MM.1S (cell line): ENCODE results near the gene APLNR.

ENCODE experiments used
- DNase-seq: peaks from one replicate; pipeline ENCODE4 v3.0.0-alpha.2; 2015
- H2AFZ ChIP-seq: fragments of 300-600 bp; sonication (generic); 2 replicates; pipeline ENCODE4 v1.6.0; 2016; ENCODE audit warnings: antibody characterized with exemption, low read length
- H3F3A ChIP-seq: fragments of 300-600 bp; sonication (generic); 2 replicates; pipeline ENCODE4 v1.6.1; 2016; ENCODE audit warnings: mild to moderate bottlenecking, antibody characterized with exemption, low read length, moderate library complexity, mixed read lengths; ENCODE audit not compliant: insufficient read depth
- H3K27ac ChIP-seq: fragments of 300-600 bp; sonication (generic); 2 replicates; pipeline ENCODE4 v1.5.1; 2016; ENCODE audit warnings: mild to moderate bottlenecking, low read length
- H3K27me3 ChIP-seq: fragments of 300-600 bp; sonication (generic); replicated peaks from 2 replicates; pipeline ENCODE4 v1.6.0; 2016; ENCODE audit warnings: low read length; ENCODE audit not compliant: insufficient read depth
- H3K36me3 ChIP-seq: fragments of 300-600 bp; sonication (generic); replicated peaks from 2 replicates; pipeline ENCODE4 v1.6.1; 2016; ENCODE audit warnings: mild to moderate bottlenecking, low read length, mixed read lengths; ENCODE audit not compliant: insufficient read depth
- H3K4me1 ChIP-seq: fragments of 300-600 bp; sonication (generic); 2 replicates; pipeline ENCODE4 v1.6.1; 2016; ENCODE audit warnings: low read length, mixed read lengths
- H3K4me2 ChIP-seq: fragments of 300-600 bp; sonication (generic); 2 replicates; pipeline ENCODE4 v1.6.0; 2016; ENCODE audit warnings: low read depth, low read length
- H3K4me3 ChIP-seq: fragments of 300-600 bp; sonication (generic); 2 replicates; pipeline ENCODE4 v1.5.1; 2016; ENCODE audit warnings: low read length, mixed read lengths
- H3K79me2 ChIP-seq: fragments of 300-600 bp; sonication (generic); 2 replicates; pipeline ENCODE4 v1.6.1; 2016; ENCODE audit warnings: mixed run types, low read length, mixed read lengths
- H3K9ac ChIP-seq: fragments of 300-600 bp; sonication (generic); 2 replicates; pipeline ENCODE4 v1.6.1; 2016; ENCODE audit warnings: low read length, mixed read lengths
- H3K9me2 ChIP-seq: fragments of 300-600 bp; sonication (generic); replicated peaks from 2 replicates; pipeline ENCODE4 v1.6.1; 2016; ENCODE audit warnings: mild to moderate bottlenecking, low read length, mixed read lengths; ENCODE audit not compliant: insufficient read depth
- H3K9me3 ChIP-seq: fragments of 300-600 bp; sonication (generic); replicated peaks from 2 replicates; pipeline ENCODE4 v1.6.1; 2016; ENCODE audit warnings: mild to moderate bottlenecking, low read length, mixed read lengths; ENCODE audit not compliant: insufficient read depth
- H4K20me1 ChIP-seq: fragments of 300-600 bp; sonication (generic); 2 replicates; pipeline ENCODE4 v1.6.1; 2016; ENCODE audit warnings: mild to moderate bottlenecking, low read length, moderate library complexity, mixed read lengths; ENCODE audit not compliant: insufficient read depth
- CTCF ChIP-seq: fragments of 300-600 bp; sonication (generic); IDR thresholded peaks from 2 replicates; pipeline ENCODE4 v1.5.1; 2016; ENCODE audit warnings: antibody characterized with exemption, low read length, mixed read lengths
- EZH2 ChIP-seq: fragments of 300-600 bp; sonication (generic); optimal IDR thresholded peaks from 2 replicates; pipeline ENCODE3; 2017; ENCODE audit warnings: low read depth, mild to moderate bottlenecking, antibody characterized with exemption, low read length, mixed read lengths
- EZH2phosphoT487 ChIP-seq: fragments of 300-600 bp; sonication (generic); IDR thresholded peaks from 2 replicates; pipeline ENCODE4 v1.6.1; 2018; ENCODE audit warnings: antibody characterized with exemption, low read length

APLNR gene

GRCh38 chr11:57205041-57205641, 31.9 kb downstream of the APLNR start:
- Histone ChIP-seq H3K27me3 (no peaks in the 10 kb centered on the region), H3K79me2 (no peaks in the 10 kb centered on the region), H3F3A (no peaks in the 10 kb centered on the region), H3K4me1 (no peaks in the 10 kb centered on the region), H3K27ac (no peak overlapping the region), H3K9me2 (no peaks in the 10 kb centered on the region), H3K36me3 (no peaks in the 10 kb centered on the region), H3K4me2 (no peak overlapping the region), H3K9ac (no peak overlapping the region), H4K20me1 (no peaks in the 10 kb centered on the region), H3K4me3 (no peak overlapping the region), H2AFZ (no peak overlapping the region), H3K9me3 (no peaks in the 10 kb centered on the region)
- TF ChIP-seq EZH2 (no peak), CTCF (no peak), EZH2phosphoT487 (no peak)
- no peak for DNase-seq

GRCh38 chr11:57203882-57204480, 33.1 kb downstream of the APLNR start:
- no peak overlapping the region for H3K4me3 ChIP-seq
- TF ChIP-seq CTCF (no peak), EZH2phosphoT487 (no peak), EZH2 (no peak)
- no peak overlapping the region for H2AFZ ChIP-seq
- no peaks in the 10 kb centered on the region for H3K9me2 ChIP-seq
- no peaks in the 10 kb centered on the region for H3K4me1 ChIP-seq
- no peaks in the 10 kb centered on the region for H3K27me3 ChIP-seq
- no peaks in the 10 kb centered on the region for H4K20me1 ChIP-seq
- H3K9me3 ChIP-seq = no peaks in the 10 kb centered on the region
- no peaks in the 10 kb centered on the region for H3K36me3 ChIP-seq
- H3K27ac ChIP-seq = no peak overlapping the region
- no peaks in the 10 kb centered on the region for H3F3A ChIP-seq
- no peak overlapping the region for H3K4me2 ChIP-seq
- no peak overlapping the region for H3K9ac ChIP-seq
- no peak for DNase-seq
- no peaks in the 10 kb centered on the region for H3K79me2 ChIP-seq

- no peak for DNase-seq
- no peak overlapping the region for H2AFZ ChIP-seq
These were observed 33.7 kb downstream of the APLNR start for GRCh38 chr11:57203359-57203758.

More at GRCh38 chr11:57203359-57203758, 33.7 kb downstream of the APLNR start:
- Histone ChIP-seq H3K4me2 (no peak overlapping the region), H4K20me1 (no peaks in the 10 kb centered on the region), H3K9me3 (no peaks in the 10 kb centered on the region), H3K4me3 (no peak overlapping the region), H3K27me3 (no peaks in the 10 kb centered on the region), H3K36me3 (no peaks in the 10 kb centered on the region), H3K4me1 (no peaks in the 10 kb centered on the region), H3K79me2 (no peaks in the 10 kb centered on the region), H3K9me2 (no peaks in the 10 kb centered on the region), H3K27ac (no peak overlapping the region), H3F3A (no peaks in the 10 kb centered on the region), H3K9ac (no peak overlapping the region)
- TF ChIP-seq EZH2phosphoT487 (no peak), CTCF (no peak), EZH2 (no peak)
